NCI-H1105 (cell line): ENCODE results near the gene GP1BB.
"Not testable (repeated sequence)": the region's sequence is repeated elsewhere in the genome, so short reads cannot be mapped to it uniquely, and the experiment has no call there.

Experiments
- DNase-seq: peaks from one replicate; lab custom pipeline; 2025; lab: John Stamatoyannopoulos, UW

The GP1BB gene

GRCh38 chr22:19723232-19723982 lies at the start of gene GP1BB:
Gene GP1BB (plus strand): TSS chr22:19723539. CDS start chr22:19723570, 31 bp downstream.
- peak; percentile 48 for DNase-seq

- DNase-seq: no peak
These were observed 49.7 kb upstream of the GP1BB start for GRCh38 chr22:19673660-19674059.

GRCh38 chr22:19674129-19674928 lies 49.0 kb upstream of the GP1BB start:
- peak; percentile 5 for DNase-seq

- DNase-seq: no peak
These were observed 48.4 kb upstream of the GP1BB start for GRCh38 chr22:19674929-19675253.

GRCh38 chr22:19675428-19675827 lies 47.9 kb upstream of the GP1BB start:
- DNase-seq: no peak

GRCh38 chr22:19676437-19676836 lies 46.9 kb upstream of the GP1BB start:
- not testable (repeated sequence) for DNase-seq

GRCh38 chr22:19678949-19679521 lies 44.3 kb upstream of the GP1BB start:
- no peak for DNase-seq

- DNase-seq: no peak
These were observed 43.7 kb upstream of the GP1BB start for GRCh38 chr22:19679522-19680101.

GRCh38 chr22:19680287-19680881 lies 43.0 kb upstream of the GP1BB start:
- DNase-seq: no peak

- DNase-seq: no peak
These were observed 42.2 kb upstream of the GP1BB start for GRCh38 chr22:19680911-19681862.

GRCh38 chr22:19681863-19682245 lies 41.5 kb upstream of the GP1BB start:
- no peak for DNase-seq

- DNase-seq: no peak
These were observed 36.4 kb upstream of the GP1BB start for GRCh38 chr22:19686946-19687345.

- peak; percentile 15 for DNase-seq
These were observed 35.6 kb upstream of the GP1BB start for GRCh38 chr22:19687561-19688300.

GRCh38 chr22:19688301-19689290 lies 34.7 kb upstream of the GP1BB start:
- DNase-seq: no peak

GRCh38 chr22:19689408-19689807 lies 33.9 kb upstream of the GP1BB start:
- no peak for DNase-seq

- no peak for DNase-seq
These were observed 32.2 kb upstream of the GP1BB start for GRCh38 chr22:19691007-19691720.

- no peak for DNase-seq
These were observed 31.5 kb upstream of the GP1BB start for GRCh38 chr22:19691721-19692341.

GRCh38 chr22:19693581-19693980 lies 29.8 kb upstream of the GP1BB start:
- no peak for DNase-seq
